GM13977 (cell line): ENCODE data around the gene MAPKAPK3.

Source experiments
- DNase-seq: peaks from one replicate; pipeline ENCODE4 v3.0.0; 2012; ENCODE audit warnings: low spot score
- CTCF ChIP-seq: IDR thresholded peaks from 2 replicates; pipeline ENCODE4 v1.5.1; 2012; ENCODE audit warnings: mild to moderate bottlenecking, control low read depth; ENCODE audit not compliant: insufficient read depth; ENCODE audit errors: extremely low read depth, missing control alignments
- in situ Hi-C: fragments of 300-500 bp; cut with MboI; formaldehyde crosslinking; loops from one replicate; pipeline ENCODE4 v1.12.0; 2022; ENCODE audit warnings: low sequenced_read_pairs, low pct_unique_long_range_greater_than_20kb, mixed read lengths, inconsistent platforms; ENCODE audit not compliant: unreplicated experiment

The MAPKAPK3 gene

DNA sequence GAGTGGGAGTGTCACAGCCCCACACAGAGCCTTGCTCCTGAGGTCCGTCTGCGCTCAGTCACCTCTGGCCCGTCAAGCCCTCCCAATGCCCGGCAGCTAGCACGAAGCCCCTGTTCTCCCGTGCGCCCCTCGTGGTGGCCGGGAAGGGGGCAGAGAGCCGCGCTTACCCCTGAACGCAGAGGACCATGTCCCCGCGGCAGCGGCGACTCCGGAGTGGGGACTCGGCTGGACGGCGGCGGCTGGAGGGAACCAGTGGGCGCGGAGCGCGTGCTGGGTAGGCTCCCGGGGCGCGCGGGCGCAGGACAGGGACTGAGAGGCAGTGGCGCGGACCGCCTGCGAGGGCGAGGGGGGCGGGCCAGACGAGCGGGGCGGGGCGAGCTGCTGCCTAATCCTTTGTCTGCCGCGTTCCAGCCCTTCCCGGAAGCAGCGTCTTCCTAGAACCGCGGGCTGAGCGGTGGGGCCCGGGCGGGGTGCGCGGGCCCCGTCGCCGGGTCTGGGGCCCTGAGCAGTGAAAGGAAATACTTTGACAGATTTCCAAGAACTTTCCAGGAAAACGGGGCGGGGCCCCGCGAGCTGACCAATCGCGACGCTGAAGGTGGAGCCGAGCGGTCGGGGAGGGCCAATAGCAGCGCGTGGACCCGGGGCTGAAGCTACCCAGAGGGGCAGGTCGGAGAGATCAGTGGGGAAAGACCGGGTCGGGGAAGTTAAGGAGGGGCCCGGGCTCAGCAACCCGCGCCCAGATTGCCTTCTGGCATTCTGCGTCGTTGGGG, 5.3 kb upstream of the MAPKAPK3 start, which contains the start of gene CISH:
Gene CISH (minus strand): TSS at position 311 of the 770 bp plus-strand sequence. CDS start 124 bp downstream, at position 187.
- DNase-seq, result peak; percentile 93
- in situ Hi-C loops, result loop anchor here (5.0 to 25.0 kb wide), 2 partner anchors 34 to 1076 kb away; no protein-coding TSS in a partner anchor
- peak; percentile 50 for TF ChIP-seq CTCF

GRCh38 chr3:50612234-50612882, 4.6 kb upstream of the MAPKAPK3 start:
- in situ Hi-C loops, result loop anchor here (5.0 to 25.0 kb wide), 2 partner anchors 35 to 1075 kb away; no protein-coding TSS in a partner anchor
- DNase-seq, result no peak
- no peak for TF ChIP-seq CTCF

GRCh38 chr3:50612970-50613846, 3.7 kb upstream of the MAPKAPK3 start:
- no peak for DNase-seq
- in situ Hi-C loops, result loop anchor here (5.0 to 25.0 kb wide), 2 partner anchors 36 to 1074 kb away; no protein-coding TSS in a partner anchor
- TF ChIP-seq CTCF, result no peak

- no peak for DNase-seq
- in situ Hi-C loops, result loop anchor here (25.0 kb wide), 1 partner anchor 1072 kb away; no protein-coding TSS in a partner anchor
Measured at GRCh38 chr3:50615190-50615589, 1.8 kb upstream of the MAPKAPK3 start.

GRCh38 chr3:50616003-50616769, 765 bp upstream of the MAPKAPK3 start:
- DNase-seq, result peak; percentile 89
- in situ Hi-C loops, result loop anchor here (25.0 kb wide), 1 partner anchor 1071 kb away; no protein-coding TSS in a partner anchor
- peak; percentile 99 for TF ChIP-seq CTCF

More at GRCh38 chr3:50615190-50615589, 1.8 kb upstream of the MAPKAPK3 start:
- no peak for TF ChIP-seq CTCF
